LNCaP clone FGC (cell line): ENCODE results near the gene PDE4D.
"Not testable (repeated sequence)": the region's sequence is repeated elsewhere in the genome, so short reads cannot be mapped to it uniquely, and the experiment has no call there.

Experiments
- DNase-seq: peaks from one replicate; pipeline ENCODE4 v3.0.0-alpha.2; 2011; ENCODE audit warnings: low read depth
- H3K4me3 ChIP-seq: 2 replicates; pipeline ENCODE4 v1.5.1; 2011; ENCODE audit warnings: mild to moderate bottlenecking, low read depth, low read length, control low read depth
- TF ChIP-seq, protein P1 (sequence below): IDR thresholded peaks from 2 replicates; pipeline ENCODE4 v1.5.1; 2012; ENCODE audit warnings: mild to moderate bottlenecking; ENCODE audit not compliant: control insufficient read depth, insufficient read depth; ENCODE audit errors: extremely low read depth

PDE4D gene

DNA sequence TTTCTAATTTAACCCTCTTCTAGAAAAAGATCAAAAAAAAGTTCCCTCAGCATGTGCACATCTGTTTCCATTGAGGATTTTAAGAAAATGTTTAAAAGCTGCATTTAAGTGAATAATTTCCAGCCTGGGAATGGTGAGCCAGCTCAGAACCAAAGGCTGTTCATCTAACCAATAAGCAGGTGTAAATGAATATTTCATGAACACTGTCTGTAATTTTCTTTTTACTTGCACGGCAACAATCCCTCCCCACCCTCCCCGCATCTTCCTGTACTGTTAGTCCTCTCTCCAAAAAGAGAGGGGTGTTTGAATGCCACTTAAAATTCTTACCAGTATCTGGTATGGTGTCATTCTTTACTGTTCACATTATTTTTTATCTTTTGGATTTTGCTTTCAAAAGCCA lies 425.6 kb downstream of the PDE4D start:
- no peak for DNase-seq
- TF ChIP-seq, protein P1, sequence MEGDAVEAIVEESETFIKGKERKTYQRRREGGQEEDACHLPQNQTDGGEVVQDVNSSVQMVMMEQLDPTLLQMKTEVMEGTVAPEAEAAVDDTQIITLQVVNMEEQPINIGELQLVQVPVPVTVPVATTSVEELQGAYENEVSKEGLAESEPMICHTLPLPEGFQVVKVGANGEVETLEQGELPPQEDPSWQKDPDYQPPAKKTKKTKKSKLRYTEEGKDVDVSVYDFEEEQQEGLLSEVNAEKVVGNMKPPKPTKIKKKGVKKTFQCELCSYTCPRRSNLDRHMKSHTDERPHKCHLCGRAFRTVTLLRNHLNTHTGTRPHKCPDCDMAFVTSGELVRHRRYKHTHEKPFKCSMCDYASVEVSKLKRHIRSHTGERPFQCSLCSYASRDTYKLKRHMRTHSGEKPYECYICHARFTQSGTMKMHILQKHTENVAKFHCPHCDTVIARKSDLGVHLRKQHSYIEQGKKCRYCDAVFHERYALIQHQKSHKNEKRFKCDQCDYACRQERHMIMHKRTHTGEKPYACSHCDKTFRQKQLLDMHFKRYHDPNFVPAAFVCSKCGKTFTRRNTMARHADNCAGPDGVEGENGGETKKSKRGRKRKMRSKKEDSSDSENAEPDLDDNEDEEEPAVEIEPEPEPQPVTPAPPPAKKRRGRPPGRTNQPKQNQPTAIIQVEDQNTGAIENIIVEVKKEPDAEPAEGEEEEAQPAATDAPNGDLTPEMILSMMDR, result no peak

DNA sequence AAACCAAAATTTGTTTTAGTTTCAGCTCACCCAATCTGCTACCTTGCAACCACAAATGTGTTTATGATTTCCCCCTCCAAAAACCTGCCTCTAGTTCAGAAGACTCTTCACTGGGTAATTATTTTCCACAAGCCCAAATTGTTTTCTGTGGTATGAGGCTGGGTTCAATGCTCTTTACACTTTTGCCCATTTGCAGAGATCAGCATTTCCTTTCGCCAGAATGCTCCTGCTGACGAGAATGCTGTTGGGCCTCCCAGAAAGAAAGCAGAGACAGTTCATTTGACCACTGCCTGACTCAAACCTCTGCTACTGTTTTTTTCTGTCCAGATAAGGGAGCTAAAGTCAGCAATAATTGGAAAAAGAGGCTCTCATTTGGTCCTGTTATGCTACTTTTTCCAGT lies 427.3 kb downstream of the PDE4D start:
- TF ChIP-seq, protein P1, result no peak

More for the DNA sequence above, 425.6 kb downstream of the PDE4D start:
- H3K4me3 ChIP-seq, result no peak overlapping the region

DNA sequence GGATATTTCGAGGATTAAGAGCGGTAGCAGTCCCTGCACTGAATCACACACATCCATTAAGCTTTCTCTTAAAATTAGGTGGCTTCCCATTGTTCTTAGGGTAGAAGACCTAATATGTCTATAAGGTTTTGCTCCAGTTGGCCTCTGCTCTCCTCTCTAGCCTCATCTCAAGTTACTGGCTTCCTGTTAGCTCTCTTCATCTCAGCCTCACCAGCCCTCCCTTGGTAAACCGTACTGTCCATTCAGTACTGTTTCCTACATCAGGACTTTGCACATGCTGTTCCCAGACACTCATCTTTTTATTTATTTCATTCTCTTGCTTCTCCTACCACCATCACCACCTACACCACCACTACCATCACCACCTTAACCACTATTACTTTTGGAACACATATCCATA lies 428.6 kb downstream of the PDE4D start:
- TF ChIP-seq, protein P1, result no peak
- no peak for DNase-seq
- H3K4me3 ChIP-seq, result no peak overlapping the region

More for the DNA sequence above, 427.3 kb downstream of the PDE4D start:
- H3K4me3 ChIP-seq, result no peak overlapping the region
- no peak for DNase-seq

DNA sequence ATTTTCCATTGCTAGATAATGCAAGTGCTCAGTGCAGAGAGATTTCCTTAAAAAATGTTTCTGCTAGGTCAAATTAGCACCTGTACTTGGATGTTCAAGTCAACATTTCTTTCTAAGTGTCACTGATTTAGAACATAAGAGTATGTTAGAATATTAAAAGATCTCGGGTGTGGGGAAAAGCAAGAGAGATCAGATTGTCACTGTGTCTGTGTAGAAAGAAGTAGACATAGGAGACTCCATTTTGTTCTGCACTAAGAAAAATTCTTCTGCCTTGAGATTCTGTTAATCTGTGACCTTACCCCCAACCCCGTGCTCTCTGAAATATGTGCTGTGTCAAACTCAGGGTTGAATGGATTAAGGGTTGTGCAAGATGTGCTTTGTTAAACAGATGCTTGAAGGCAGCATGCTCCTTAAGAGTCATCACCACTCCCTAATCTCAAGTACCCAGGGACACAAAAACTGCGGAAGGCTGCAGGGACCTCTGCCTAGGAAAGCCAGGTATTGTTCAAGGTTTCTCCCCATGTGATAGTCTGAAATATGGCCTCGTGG lies 429.8 kb downstream of the PDE4D start:
- not testable (repeated sequence) for DNase-seq, H3K4me3 ChIP-seq

DNA sequence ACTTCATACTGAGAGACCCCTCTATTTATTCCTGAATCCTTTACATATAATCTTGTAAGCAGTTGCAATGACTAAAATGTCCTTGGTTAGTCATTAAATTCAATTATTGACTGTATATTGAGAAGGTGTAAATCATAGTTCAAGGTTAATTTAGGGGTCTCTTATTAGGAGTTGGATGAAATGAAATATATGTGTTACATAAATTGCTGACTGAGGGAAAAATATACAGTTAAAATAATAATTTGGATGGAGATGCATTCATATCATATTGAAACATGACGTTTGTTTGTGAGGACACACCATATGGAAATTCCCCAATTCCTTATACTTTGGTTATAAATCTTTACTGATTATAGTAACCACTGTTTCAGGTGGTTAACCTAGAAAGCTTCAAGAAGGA lies 430.6 kb downstream of the PDE4D start:
- TF ChIP-seq, protein P1, result no peak
- no peak overlapping the region for H3K4me3 ChIP-seq
- no peak for DNase-seq

DNA sequence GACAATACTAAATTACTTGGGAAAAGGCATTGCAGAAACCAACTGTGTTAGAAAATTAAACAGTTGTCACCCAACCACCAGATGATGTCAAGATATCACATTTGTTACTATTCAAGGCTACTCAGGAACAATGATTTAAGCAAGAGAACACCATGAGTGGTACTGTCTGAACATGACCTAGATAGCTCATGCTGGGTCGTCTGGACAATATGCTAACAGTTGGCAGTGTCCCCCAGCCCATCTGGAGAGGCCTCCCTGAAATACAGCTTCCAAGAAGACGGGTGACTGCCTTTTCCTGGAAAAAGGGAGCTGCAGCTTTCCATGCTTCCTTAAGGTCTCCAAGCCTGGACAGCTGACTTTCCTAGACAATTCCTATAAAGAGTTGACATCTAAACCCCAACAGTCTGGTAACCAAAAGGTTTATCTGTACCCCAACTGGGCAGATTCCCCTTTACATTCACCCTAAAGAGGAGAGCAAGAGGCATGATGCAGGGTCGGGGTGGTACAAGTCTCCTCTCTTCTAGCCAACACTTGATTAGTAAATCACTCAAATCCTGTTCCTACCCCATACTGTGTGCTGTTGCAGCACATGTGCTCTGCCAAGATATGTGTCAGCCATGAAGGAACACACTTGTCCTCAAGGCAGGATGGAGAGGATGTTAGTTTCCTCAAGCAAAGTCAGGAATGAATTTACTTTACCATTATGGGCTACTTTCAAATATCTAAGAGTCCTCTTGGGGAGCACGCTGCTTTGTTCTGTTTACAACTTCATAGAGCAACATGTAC lies 433.0 kb downstream of the PDE4D start:
- H3K4me3 ChIP-seq, result no peak overlapping the region
- DNase-seq, result no peak
- TF ChIP-seq, protein P1, result no peak

DNA sequence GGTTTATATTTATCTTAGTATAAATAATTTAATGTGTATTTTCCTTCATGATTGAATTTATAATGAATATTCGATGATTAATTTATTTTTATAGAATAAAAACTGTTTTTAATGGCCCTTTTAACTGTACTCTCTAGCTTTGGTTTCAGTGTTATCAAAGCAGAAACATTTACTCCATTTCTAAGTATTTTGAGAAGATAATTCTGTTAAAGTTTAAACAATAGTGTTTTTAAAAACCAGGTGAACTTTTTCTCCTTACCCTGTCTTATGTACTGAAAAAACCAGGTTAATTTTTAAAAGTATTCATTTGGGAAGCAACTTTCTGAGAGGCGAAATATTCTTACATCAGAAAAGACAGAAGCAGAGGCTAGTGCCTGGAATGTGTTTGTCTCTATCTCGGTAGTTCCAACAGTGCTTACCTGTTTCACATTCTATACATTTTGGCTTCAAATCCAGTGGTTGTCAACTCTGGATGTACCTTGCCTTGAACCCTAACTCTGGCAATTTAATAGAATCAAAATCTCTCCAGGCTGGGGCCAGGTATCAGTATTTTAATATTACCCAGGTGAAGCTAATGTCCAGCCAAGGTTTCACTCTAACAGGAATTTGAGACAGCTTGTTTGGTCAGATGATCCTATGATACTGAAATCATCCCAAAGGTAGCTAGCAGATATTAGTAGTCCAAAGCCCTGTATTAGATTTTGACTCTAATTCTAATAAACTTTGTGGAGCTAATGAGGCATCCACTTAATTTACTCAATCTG lies 434.4 kb downstream of the PDE4D start:
- DNase-seq, result no peak
- TF ChIP-seq, protein P1, result no peak
- no peak overlapping the region for H3K4me3 ChIP-seq
